ENCODE results near the gene PARP15. TPM values are rescaled to one million over a fixed set of nuclear protein-coding genes. Genes with fewer than 3 reads are reported as not detected.
A peak's percentile ranks its signal among the peaks of the same experiment; 100 is the strongest.

PARP15 gene
- total RNA-seq, 1 experiment from 2014 or later = 0.15 TPM

- ChIA-PET POLR2A (no interaction called here), CTCF (interaction anchor here (0.5 to 1.6 kb wide), 5 partner anchors 10 to 426 kb away, joined by 3 to 8 read pairs (median 3); no protein-coding TSS in a partner anchor)
- H3K27me3 Mint-ChIP-seq (ENCODE audit: low read depth) = peaks cover 3% of the 10 kb centered on the region; the same call in 1 of the 2 replicates
- peaks cover 15% of the 10 kb centered on the region for H3K4me1 Mint-ChIP-seq
- TF ChIP-seq IRF2 (CRISPR knock-in tag; IDR thresholded peaks at IDR 0.05; ENCODE audit: borderline replicate concordance, low read depth) = no peak
- no peak for TF ChIP-seq STAT6 (CRISPR knock-in tag; conservative IDR thresholded peaks at IDR 0.05; ENCODE audit: low read depth)
- TF ChIP-seq CREB1 (CRISPR knock-in tag; IDR thresholded peaks at IDR 0.05) = no peak
- no peak for TF ChIP-seq SOX15 (CRISPR knock-in tag; IDR thresholded peaks at IDR 0.05)
- TF ChIP-seq NFYB (CRISPR knock-in tag; conservative IDR thresholded peaks at IDR 0.05; ENCODE audit: low read depth) = no peak
- TF ChIP-seq USF1 (CRISPR knock-in tag; IDR thresholded peaks at IDR 0.05) = no peak
- TF ChIP-seq TP53 (CRISPR knock-in tag; IDR thresholded peaks at IDR 0.05) = no peak
- TF ChIP-seq MLX (CRISPR knock-in tag; IDR thresholded peaks at IDR 0.05) = no peak
- TF ChIP-seq ATF6 (CRISPR knock-in tag; IDR thresholded peaks at IDR 0.05) = no peak
- no peak for TF ChIP-seq NR3C1 (CRISPR knock-in tag; conservative IDR thresholded peaks at IDR 0.05; ENCODE audit: low read depth)
- TF ChIP-seq ESRRA (CRISPR knock-in tag; IDR thresholded peaks at IDR 0.05; ENCODE audit: borderline replicate concordance) = no peak
- TF ChIP-seq ZMAT4 (CRISPR knock-in tag; IDR thresholded peaks at IDR 0.05) = no peak
- no peak for TF ChIP-seq E2F5 (CRISPR knock-in tag; IDR thresholded peaks at IDR 0.05)
- no peak for TF ChIP-seq ZSCAN18 (CRISPR knock-in tag; IDR thresholded peaks at IDR 0.05)
- TF ChIP-seq ATF3 (CRISPR knock-in tag; conservative IDR thresholded peaks at IDR 0.05) = no peak
- no peak for TF ChIP-seq PREB (CRISPR knock-in tag; IDR thresholded peaks at IDR 0.05; ENCODE audit: borderline replicate concordance)
- TF ChIP-seq ERG (CRISPR knock-in tag; IDR thresholded peaks at IDR 0.05) = no peak
- TF ChIP-seq ZNF317 (CRISPR knock-in tag; IDR thresholded peaks at IDR 0.05; ENCODE audit: borderline replicate concordance, low read depth) = no peak
- no peaks in the 10 kb centered on the region for H3K9me3 Mint-ChIP-seq
- no peaks in the 10 kb centered on the region for H3K36me3 Mint-ChIP-seq
- DNase-seq (ENCODE audit: low spot score) (no peak), ATAC-seq (peak; percentile 46; the same call in 1 of the 2 replicates)
- no peak overlapping the region for H3K4me3 Mint-ChIP-seq
- no peak overlapping the region for H3K27ac Mint-ChIP-seq
Observed at GRCh38 chr3:122618614-122619013, 41.2 kb downstream of the PARP15 start.

All from WTC11 (cell line).